ENCODE results near the gene MLLT3.

DNA sequence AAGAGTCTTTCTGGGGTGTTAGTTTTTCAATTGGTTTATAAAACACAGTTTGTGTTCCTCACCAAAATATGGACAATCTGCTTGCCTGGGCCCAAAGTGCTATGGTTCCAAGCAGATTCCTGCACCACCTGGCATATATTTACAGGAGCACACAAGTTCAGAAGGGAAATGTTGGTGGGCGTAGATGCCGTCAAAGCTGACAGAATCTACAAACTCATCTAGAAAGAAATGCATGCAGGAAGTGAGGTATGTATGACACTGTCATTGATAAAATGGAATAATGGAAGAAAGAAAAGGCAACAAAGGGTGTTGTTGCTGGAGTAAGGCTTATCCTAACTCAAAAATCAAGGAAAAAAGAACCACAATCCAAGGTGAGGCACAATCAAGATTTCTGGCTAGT, 225.8 kb downstream of the MLLT3 start:
- TF ChIP-seq ATF1 (CRISPR knock-in tag; IDR thresholded peaks at IDR 0.05) (no peak), POLR2A (IDR thresholded peaks at IDR 0.05; ENCODE audit: insufficient read depth in 1 of 2, low read depth in 2 of 2, low read length in 2 of 2) (no peak), ZBTB8A (CRISPR knock-in tag; IDR thresholded peaks at IDR 0.05; ENCODE audit: borderline replicate concordance, low read depth) (no peak), ZNF605 (CRISPR knock-in tag; IDR thresholded peaks at IDR 0.05) (no peak), EP300 (IDR thresholded peaks at IDR 0.05; ENCODE audit: low read depth in 2 of 2, low read length in 2 of 2) (no peak), EP300 (CRISPR knock-in tag; IDR thresholded peaks at IDR 0.05; ENCODE audit: borderline replicate concordance) (no peak), NRL (CRISPR knock-in tag; IDR thresholded peaks at IDR 0.05; ENCODE audit: borderline replicate concordance) (no peak), TAF1 (CRISPR knock-in tag; IDR thresholded peaks at IDR 0.05) (no peak), POLR2AphosphoS5 (IDR thresholded peaks at IDR 0.05; ENCODE audit: low read depth, low read length) (no peak), HNF4A (CRISPR knock-in tag; IDR thresholded peaks at IDR 0.05) (no peak)
- TF ChIP-seq, protein P1, sequence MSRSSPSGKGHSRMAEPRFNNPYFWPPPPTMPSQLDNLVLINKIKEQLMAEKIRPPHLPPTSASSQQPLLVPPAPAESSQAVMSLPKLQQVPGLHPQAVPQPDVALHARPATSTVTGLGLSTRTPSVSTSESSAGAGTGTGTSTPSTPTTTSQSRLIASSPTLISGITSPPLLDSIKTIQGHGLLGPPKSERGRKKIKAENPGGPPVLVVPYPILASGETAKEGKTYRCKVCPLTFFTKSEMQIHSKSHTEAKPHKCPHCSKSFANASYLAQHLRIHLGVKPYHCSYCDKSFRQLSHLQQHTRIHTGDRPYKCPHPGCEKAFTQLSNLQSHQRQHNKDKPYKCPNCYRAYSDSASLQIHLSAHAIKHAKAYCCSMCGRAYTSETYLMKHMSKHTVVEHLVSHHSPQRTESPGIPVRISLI (CRISPR knock-in tag; IDR thresholded peaks at IDR 0.05; ENCODE audit: borderline replicate concordance): no peak
- TF ChIP-seq, protein P2, sequence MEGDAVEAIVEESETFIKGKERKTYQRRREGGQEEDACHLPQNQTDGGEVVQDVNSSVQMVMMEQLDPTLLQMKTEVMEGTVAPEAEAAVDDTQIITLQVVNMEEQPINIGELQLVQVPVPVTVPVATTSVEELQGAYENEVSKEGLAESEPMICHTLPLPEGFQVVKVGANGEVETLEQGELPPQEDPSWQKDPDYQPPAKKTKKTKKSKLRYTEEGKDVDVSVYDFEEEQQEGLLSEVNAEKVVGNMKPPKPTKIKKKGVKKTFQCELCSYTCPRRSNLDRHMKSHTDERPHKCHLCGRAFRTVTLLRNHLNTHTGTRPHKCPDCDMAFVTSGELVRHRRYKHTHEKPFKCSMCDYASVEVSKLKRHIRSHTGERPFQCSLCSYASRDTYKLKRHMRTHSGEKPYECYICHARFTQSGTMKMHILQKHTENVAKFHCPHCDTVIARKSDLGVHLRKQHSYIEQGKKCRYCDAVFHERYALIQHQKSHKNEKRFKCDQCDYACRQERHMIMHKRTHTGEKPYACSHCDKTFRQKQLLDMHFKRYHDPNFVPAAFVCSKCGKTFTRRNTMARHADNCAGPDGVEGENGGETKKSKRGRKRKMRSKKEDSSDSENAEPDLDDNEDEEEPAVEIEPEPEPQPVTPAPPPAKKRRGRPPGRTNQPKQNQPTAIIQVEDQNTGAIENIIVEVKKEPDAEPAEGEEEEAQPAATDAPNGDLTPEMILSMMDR (CRISPR knock-in tag; IDR thresholded peaks at IDR 0.05): no peak
- TF ChIP-seq, protein P3, sequence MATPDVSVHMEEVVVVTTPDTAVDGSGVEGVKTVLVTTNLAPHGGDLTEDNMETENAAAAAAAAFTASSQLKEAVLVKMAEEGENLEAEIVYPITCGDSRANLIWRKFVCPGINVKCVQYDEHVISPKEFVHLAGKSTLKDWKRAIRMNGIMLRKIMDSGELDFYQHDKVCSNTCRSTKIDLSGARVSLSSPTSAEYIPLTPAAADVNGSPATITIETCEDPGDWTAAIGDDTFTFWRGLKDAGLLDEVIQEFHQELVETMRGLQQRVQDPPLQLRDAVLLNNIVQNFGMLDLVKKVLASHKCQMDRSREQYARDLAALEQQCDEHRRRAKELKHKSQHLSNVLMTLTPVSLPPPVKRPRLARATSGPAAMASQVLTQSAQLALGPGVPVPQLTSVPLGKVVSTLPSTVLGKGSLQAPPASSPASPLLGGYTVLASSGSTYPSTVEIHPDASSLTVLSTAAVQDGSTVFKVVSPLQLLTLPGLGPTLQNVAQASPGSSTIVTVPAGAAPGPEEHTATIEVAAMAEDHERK (CRISPR knock-in tag; IDR thresholded peaks at IDR 0.05; ENCODE audit: low read depth): no peak
- TF ChIP-seq, protein P4, sequence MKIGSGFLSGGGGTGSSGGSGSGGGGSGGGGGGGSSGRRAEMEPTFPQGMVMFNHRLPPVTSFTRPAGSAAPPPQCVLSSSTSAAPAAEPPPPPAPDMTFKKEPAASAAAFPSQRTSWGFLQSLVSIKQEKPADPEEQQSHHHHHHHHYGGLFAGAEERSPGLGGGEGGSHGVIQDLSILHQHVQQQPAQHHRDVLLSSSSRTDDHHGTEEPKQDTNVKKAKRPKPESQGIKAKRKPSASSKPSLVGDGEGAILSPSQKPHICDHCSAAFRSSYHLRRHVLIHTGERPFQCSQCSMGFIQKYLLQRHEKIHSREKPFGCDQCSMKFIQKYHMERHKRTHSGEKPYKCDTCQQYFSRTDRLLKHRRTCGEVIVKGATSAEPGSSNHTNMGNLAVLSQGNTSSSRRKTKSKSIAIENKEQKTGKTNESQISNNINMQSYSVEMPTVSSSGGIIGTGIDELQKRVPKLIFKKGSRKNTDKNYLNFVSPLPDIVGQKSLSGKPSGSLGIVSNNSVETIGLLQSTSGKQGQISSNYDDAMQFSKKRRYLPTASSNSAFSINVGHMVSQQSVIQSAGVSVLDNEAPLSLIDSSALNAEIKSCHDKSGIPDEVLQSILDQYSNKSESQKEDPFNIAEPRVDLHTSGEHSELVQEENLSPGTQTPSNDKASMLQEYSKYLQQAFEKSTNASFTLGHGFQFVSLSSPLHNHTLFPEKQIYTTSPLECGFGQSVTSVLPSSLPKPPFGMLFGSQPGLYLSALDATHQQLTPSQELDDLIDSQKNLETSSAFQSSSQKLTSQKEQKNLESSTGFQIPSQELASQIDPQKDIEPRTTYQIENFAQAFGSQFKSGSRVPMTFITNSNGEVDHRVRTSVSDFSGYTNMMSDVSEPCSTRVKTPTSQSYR (CRISPR knock-in tag; IDR thresholded peaks at IDR 0.05; ENCODE audit: borderline replicate concordance): no peak

All from HepG2 (cell line).